Measurements from ENCODE around the gene CD36.
A peak's percentile ranks its signal among the peaks of the same experiment; 100 is the strongest.

Gene CD36

GRCh38 chr7:80637911-80638765 lies at the start of gene CD36:
CD36 (plus strand) TSS chr7:80638642; CDS start chr7:80646741, 8,099 bp downstream.
- no peak for DNase-seq (ENCODE audit: low spot score)

GRCh38 chr7:80589631-80590030 lies 48.8 kb upstream of the CD36 start:
- DNase-seq (ENCODE audit: low spot score): no peak

- no peak for DNase-seq (ENCODE audit: low spot score)
Observed at GRCh38 chr7:80591654-80592053, 46.8 kb upstream of the CD36 start.

GRCh38 chr7:80593869-80594586 lies 44.4 kb upstream of the CD36 start:
- no peak for DNase-seq (ENCODE audit: low spot score)

- DNase-seq (ENCODE audit: low spot score): no peak
Observed at GRCh38 chr7:80596933-80597517, 41.4 kb upstream of the CD36 start.

- no peak for DNase-seq (ENCODE audit: low spot score)
Observed at GRCh38 chr7:80597875-80598274, 40.6 kb upstream of the CD36 start.

GRCh38 chr7:80600046-80600445 lies 38.4 kb upstream of the CD36 start:
- no peak for DNase-seq (ENCODE audit: low spot score)

- no peak for DNase-seq (ENCODE audit: low spot score)
Observed at GRCh38 chr7:80601999-80602398, 36.4 kb upstream of the CD36 start.

GRCh38 chr7:80603940-80604339 lies 34.5 kb upstream of the CD36 start:
- DNase-seq (ENCODE audit: low spot score): no peak

- DNase-seq (ENCODE audit: low spot score): no peak
Observed at GRCh38 chr7:80604436-80604835, 34.0 kb upstream of the CD36 start.

GRCh38 chr7:80607136-80607535 lies 31.3 kb upstream of the CD36 start:
- no peak for DNase-seq (ENCODE audit: low spot score)

- DNase-seq (ENCODE audit: low spot score): no peak
Observed at GRCh38 chr7:80608336-80608735, 30.1 kb upstream of the CD36 start.

GRCh38 chr7:80609751-80610150 lies 28.7 kb upstream of the CD36 start:
- no peak for DNase-seq (ENCODE audit: low spot score)

- DNase-seq (ENCODE audit: low spot score): no peak
Observed at GRCh38 chr7:80611353-80611752, 27.1 kb upstream of the CD36 start.

GRCh38 chr7:80611779-80612178 lies 26.7 kb upstream of the CD36 start:
- DNase-seq (ENCODE audit: low spot score): peak; percentile 4

- no peak for DNase-seq (ENCODE audit: low spot score)
Observed at GRCh38 chr7:80612880-80613279, 25.6 kb upstream of the CD36 start.

GRCh38 chr7:80613519-80613918 lies 24.9 kb upstream of the CD36 start:
- DNase-seq (ENCODE audit: low spot score): no peak

- DNase-seq (ENCODE audit: low spot score): peak; percentile 57
Observed at GRCh38 chr7:80614851-80615271, 23.6 kb upstream of the CD36 start.

GRCh38 chr7:80618096-80618495 lies 20.3 kb upstream of the CD36 start:
- no peak for DNase-seq (ENCODE audit: low spot score)

- no peak for DNase-seq (ENCODE audit: low spot score)
Observed at GRCh38 chr7:80619741-80620140, 18.7 kb upstream of the CD36 start.

GRCh38 chr7:80622541-80622940 lies 15.9 kb upstream of the CD36 start:
- DNase-seq (ENCODE audit: low spot score): peak; percentile 32

GRCh38 chr7:80623503-80624252 lies 14.8 kb upstream of the CD36 start:
- no peak for DNase-seq (ENCODE audit: low spot score)
